ENCODE measurements around the gene C4orf46.
"Not testable (repeated sequence)": the region's sequence is repeated elsewhere in the genome, so short reads cannot be mapped to it uniquely, and the experiment has no call there.

C4orf46 gene

DNA sequence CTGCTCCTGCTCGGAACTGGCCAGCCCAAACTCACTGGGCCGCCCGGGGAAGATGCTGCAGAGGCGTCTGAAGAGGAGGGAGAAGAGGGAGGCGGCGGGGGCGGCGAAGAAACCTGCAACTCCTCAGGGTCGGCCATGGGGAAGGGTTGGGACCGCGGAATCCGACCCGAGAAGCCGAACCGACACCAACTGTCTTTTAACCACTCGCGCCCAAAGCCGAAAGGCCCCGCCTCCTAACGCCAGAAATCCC, at the start of gene C4orf46:
Gene C4orf46 (minus strand): TSS at position 223 of the 250 bp plus-strand sequence. CDS start 86 bp downstream, at position 137.
- H3K4me3 ChIP-seq (ENCODE audit: low read depth, low read length): peak within 1 kb of the TSS; percentile 78
- TF ChIP-seq, protein P1, sequence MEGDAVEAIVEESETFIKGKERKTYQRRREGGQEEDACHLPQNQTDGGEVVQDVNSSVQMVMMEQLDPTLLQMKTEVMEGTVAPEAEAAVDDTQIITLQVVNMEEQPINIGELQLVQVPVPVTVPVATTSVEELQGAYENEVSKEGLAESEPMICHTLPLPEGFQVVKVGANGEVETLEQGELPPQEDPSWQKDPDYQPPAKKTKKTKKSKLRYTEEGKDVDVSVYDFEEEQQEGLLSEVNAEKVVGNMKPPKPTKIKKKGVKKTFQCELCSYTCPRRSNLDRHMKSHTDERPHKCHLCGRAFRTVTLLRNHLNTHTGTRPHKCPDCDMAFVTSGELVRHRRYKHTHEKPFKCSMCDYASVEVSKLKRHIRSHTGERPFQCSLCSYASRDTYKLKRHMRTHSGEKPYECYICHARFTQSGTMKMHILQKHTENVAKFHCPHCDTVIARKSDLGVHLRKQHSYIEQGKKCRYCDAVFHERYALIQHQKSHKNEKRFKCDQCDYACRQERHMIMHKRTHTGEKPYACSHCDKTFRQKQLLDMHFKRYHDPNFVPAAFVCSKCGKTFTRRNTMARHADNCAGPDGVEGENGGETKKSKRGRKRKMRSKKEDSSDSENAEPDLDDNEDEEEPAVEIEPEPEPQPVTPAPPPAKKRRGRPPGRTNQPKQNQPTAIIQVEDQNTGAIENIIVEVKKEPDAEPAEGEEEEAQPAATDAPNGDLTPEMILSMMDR (IDR thresholded peaks at IDR 0.05; ENCODE audit: borderline replicate concordance, insufficient read depth, low read depth, low read length): no peak

DNA sequence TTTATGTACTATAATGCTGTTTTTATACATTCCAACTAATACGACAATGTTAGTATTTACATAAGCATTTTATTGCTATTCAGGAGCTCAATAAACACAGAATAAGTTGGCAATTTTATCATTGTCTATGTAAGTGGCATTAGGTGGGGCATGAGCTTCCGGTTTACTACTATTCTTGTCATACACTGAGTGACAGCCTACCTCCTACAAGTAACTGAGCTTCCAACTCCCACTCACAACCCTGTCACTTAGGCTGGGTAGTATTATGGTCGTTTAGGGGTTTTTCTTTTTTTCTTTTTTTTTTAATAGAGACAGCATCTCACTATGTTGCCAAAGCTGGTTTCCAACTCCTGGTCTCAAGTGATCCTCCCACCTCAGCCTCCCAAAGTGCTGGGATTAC, 44.1 kb upstream of the C4orf46 start:
- no peak overlapping the region for H3K4me3 ChIP-seq (ENCODE audit: low read depth, low read length)
- TF ChIP-seq, protein P1 (IDR thresholded peaks at IDR 0.05; ENCODE audit: borderline replicate concordance, insufficient read depth, low read depth, low read length): no peak

GRCh38 chr4:158714937-158715336, 43.2 kb upstream of the C4orf46 start:
- no peak overlapping the region for H3K4me3 ChIP-seq (ENCODE audit: low read depth, low read length)
- TF ChIP-seq, protein P1 (IDR thresholded peaks at IDR 0.05; ENCODE audit: borderline replicate concordance, insufficient read depth, low read depth, low read length): no peak

- H3K4me3 ChIP-seq (ENCODE audit: low read depth, low read length): not testable (repeated sequence)
Measured at GRCh38 chr4:158712622-158713021, 40.9 kb upstream of the C4orf46 start.

- no peak overlapping the region for H3K4me3 ChIP-seq (ENCODE audit: low read depth, low read length)
- TF ChIP-seq, protein P1 (IDR thresholded peaks at IDR 0.05; ENCODE audit: borderline replicate concordance, insufficient read depth, low read depth, low read length): no peak
Measured at GRCh38 chr4:158710814-158711213, 39.1 kb upstream of the C4orf46 start.

DNA sequence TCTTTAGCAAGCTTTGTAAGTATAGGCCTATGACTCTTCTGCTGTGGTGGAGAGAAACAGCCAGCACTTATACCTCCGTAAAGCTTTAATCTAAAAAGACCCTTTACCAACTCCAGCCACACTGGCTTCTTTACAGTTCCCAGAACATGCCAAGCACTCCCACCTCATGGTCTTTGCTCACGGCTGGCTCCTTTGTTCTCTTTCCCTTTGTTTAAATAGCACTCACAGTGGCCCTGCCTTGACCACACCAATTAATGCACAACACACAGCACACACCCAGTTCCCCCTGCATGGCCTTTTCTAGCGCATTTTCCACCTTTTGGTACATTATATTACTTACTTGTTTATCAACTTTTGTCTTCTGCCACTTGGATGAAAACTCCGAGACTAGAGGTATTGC, 32.6 kb upstream of the C4orf46 start:
- TF ChIP-seq, protein P1 (IDR thresholded peaks at IDR 0.05; ENCODE audit: borderline replicate concordance, insufficient read depth, low read depth, low read length): no peak
- H3K4me3 ChIP-seq (ENCODE audit: low read depth, low read length): no peak overlapping the region

GRCh38 chr4:158688813-158689212, 17.1 kb upstream of the C4orf46 start:
- TF ChIP-seq, protein P1 (IDR thresholded peaks at IDR 0.05; ENCODE audit: borderline replicate concordance, insufficient read depth, low read depth, low read length): no peak
- no peak overlapping the region for H3K4me3 ChIP-seq (ENCODE audit: low read depth, low read length)

GRCh38 chr4:158682066-158682465, 10.4 kb upstream of the C4orf46 start:
- TF ChIP-seq, protein P1 (IDR thresholded peaks at IDR 0.05; ENCODE audit: borderline replicate concordance, insufficient read depth, low read depth, low read length): no peak
- no peak overlapping the region for H3K4me3 ChIP-seq (ENCODE audit: low read depth, low read length)
